HG02970 (cell line): ENCODE results near the gene MEGF6.

Experiments used
- ATAC-seq: cut with Tn5 transposase; IDR thresholded peaks from one replicate; pipeline ENCODE4 v1.9.1; 2021; ENCODE audit warnings: mild to moderate bottlenecking, moderate library complexity, moderate number of reproducible peaks; ENCODE audit not compliant: unreplicated experiment, low FRiP score

MEGF6 gene

GRCh38 chr1:3464649-3465025, 146.7 kb downstream of the MEGF6 start:
- ATAC-seq: no peak

DNA sequence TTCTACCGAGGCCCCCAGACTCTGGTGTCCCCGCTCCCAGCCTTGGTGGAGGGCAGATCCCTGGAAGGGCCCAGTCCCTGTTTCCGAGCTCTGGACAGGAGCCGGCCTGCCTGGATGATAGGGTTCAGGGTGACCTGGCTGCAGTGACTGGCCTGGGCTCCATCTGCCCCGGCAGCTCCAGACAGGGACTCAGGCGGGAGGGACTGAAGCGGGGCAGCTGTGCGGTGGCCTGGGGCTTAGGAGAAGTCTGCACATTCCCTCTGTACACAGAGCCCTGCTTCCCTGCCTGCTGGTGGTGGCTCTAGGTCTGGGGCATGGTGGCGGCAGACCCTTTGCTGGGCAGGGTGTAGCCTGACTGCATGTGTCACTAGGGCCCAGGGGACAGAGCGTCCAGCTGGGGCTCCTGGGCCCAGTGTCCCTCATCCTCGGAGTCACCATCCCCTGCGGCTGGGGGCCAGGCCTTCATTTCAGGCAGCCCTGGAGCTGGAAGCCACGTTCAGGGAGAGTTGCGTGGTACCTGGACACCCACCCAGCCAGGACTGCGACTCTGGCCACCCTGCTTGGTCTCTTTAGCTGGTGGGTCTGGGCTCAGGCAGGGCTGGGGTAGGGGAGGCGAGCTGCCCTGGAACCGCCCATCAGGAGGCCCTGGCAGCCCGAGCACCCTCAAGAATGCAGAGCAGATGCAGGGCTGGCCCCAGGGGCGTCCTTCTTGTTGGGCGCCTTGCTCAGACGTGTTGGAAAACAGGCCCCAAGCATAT, 147.2 kb downstream of the MEGF6 start:
- no peak for ATAC-seq

- no peak for ATAC-seq
Observed at GRCh38 chr1:3463408-3463863, 147.9 kb downstream of the MEGF6 start.

DNA sequence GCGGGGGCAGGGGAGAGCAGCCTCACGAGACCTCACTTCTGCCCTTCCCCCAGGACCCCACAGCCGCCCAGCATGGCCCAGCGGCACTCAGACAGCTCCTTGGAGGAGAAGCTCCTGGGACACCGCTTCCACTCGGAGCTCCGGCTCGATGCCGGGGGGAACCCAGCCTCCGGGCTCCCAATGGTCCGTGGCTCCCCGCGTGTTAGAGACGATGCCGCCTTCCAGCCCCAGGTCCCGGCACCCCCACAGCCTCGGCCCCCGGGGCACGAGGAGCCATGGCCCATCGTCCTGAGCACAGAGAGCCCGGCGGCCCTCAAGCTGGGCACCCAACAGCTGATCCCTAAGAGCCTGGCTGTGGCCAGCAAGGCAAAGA, 148.3 kb downstream of the MEGF6 start:
- no peak for ATAC-seq

DNA sequence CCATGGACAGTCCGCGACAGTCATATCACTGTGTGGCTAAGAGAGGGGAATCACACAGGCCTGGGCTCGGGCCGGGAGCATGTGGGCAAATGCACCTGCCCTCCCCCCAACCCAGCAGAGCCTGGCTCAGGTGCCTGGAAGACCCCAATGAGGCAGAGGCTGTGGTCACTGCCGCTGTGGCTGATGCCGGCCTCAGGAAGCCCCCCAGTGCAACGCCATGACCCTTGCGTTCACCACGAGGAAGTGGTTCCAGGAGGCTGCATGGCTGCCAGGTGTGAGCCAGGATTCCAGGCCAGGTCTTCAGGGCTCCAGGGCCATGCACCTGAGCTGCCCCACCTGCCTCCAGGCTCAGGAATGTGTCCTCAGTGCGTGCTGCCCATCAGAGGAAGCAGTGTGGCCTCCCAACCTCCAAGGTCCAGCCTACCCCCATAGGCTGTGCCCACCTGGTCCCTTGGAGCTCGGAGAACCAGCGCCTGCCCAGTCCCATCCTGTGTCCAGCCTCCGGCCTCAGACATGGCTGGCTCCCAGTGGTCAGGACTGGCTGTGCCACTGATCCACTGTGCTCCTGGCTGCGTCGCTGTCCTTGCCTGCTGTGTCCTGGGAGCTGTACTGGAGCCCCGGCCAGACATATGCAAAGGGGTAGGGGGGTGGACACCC, 148.8 kb downstream of the MEGF6 start:
- no peak for ATAC-seq

- no peak for ATAC-seq
Observed at GRCh38 chr1:3461934-3462275, 149.4 kb downstream of the MEGF6 start.

DNA sequence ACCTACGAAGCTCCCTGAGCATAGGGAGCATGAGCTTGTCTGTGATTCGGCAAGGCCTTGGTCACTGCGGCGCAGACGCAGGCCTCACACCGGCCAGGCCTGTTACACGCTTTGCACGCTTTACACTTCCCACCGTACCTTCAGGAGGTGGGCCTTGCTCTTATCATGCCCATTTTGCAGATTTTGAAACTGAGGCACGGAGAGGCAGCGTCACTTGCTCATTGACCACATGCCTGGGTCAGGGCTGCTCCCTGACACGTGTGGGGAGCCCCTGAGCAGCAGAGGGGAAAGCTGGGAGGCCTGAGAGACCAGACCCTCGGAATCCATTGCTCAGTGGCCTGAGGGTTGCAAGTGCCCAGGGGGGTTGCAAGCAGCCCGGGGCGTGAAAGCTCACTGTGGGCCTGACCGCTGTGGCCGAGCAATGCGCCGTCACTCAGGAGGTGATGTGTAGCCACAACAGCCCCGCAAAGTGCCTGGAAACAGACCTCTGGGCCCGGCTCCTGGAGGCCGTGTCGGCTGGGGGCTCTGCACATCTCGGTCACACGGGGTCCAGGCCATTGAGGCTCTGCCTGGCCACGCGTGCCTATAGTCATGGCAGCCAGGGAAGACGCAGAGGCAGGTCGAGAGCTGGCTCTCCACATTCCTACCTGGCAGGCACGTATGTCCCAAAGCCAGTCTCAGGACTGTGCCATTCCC, 149.9 kb downstream of the MEGF6 start:
- ATAC-seq: no peak

- no peak for ATAC-seq
Observed at GRCh38 chr1:3460672-3461131, 150.6 kb downstream of the MEGF6 start.

DNA sequence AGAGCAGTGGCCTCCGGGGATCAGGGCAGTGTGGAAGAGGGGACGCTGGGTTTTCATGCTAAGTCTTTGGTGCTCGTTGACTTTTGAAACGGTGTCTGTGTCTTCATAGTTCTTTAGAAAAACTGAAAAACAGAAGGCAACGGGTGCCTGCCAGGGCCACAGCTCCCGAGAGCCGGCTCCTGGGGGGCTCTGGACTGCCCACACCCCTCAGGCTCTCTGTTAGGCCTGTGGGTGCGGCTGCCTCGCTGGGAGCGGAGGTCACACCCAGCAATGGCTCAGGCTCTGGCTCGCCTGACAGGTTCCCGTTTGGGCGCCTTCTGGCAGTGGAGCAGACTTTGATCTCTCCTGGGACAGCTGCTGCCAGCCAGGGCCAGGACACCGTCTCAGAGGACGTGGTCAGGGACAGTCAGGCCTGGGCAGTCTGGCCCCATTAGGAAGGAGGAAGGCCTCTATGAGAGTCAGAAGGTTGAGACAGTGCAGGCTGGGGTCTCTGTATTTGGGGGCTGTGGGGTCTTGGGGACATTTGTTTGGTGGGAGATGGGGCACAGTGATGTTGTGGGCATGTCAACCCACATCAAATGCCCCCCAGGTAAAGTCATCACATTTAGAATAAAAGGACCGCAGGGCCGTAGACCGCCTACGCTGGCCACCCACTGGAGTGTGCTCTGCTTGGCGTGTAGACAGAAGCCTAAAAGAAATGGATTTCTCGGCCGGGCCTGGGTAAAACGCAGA, 151.2 kb downstream of the MEGF6 start:
- ATAC-seq: no peak

DNA sequence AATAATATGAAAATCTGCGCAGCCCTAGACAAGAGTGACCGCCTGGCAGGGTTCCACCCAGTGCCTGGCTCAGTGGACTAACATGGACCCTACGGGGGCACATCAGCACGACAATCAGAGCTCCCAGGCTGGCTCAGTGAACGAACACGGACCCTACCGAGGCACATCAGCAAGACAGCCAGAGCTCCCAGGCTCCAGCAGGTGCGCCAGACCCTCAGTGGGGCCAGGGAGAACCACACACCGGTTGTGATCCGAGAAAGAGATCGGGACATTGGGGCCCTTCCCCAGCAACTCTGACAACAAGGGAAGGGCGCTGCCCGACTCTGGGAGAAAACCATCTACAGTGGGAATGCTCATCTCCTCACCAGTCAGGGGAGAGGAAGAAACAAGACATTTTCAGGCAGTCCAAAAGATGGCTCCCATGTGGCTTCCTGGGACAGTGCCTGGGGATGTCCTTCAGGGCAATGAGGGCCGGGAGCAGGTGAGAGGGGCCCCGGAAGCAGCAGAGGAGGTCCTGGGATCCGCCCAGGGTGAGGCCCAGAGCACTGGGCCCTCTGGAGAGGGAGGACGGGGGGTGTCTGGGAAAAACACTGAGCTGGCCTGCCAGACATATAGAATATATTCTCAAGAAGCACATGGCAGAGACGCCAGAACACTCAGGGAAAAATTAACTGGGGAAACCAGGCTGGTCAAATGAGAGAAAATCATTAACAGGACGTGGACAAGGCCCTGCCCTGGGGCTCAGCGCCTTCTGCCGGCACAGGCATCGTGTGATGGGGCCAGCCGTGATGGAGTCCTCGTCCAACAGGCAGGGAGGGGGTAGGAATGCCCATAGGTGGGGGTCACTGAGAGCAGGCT, 152.0 kb downstream of the MEGF6 start:
- ATAC-seq: no peak

DNA sequence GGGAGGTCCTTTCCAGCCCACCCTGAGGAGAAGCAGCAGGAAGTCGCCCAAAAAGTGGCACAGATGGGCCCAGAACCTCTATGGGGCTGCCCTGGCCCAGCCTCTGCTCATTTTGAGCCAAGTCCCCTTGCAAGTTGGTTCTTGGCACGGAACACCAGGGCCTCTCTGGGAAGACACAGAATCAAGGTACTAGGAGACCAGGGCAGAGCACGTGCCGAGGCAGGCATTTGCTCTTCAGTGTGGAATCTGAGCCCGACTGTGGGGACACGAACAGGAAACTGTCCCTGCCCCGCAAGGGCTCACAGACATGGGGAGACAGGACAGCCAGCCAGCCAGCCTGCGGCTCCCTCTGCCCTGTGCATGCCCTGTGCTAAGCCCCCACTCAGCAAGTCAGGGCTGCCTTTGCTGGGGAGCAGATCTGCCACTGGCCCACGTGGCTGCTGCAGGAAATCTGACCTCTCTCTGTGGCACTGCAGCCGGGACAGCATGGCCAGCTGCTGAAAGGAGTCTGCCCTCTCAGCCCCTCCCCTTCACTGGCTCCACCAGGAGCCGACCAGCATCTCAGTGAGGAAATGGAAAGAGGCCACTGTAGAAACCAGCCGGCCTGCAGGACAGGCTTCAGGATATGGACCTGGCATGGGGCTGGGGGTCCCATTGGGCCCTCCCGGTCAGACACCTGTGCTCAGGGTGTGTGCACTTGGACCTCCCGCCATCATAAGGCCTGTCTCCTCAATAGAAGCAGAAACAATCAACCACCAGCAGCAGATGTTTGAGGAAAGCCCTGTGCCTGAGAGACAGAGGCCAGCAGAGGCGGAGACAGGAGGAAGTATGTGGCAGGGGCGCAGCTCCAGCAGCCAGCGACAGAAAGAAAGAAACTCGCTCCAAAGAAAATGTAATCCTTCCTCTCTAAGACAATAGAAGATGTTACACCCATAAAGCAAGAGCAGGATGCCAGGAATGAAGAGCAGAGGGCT, 153.1 kb downstream of the MEGF6 start:
- ATAC-seq: no peak

DNA sequence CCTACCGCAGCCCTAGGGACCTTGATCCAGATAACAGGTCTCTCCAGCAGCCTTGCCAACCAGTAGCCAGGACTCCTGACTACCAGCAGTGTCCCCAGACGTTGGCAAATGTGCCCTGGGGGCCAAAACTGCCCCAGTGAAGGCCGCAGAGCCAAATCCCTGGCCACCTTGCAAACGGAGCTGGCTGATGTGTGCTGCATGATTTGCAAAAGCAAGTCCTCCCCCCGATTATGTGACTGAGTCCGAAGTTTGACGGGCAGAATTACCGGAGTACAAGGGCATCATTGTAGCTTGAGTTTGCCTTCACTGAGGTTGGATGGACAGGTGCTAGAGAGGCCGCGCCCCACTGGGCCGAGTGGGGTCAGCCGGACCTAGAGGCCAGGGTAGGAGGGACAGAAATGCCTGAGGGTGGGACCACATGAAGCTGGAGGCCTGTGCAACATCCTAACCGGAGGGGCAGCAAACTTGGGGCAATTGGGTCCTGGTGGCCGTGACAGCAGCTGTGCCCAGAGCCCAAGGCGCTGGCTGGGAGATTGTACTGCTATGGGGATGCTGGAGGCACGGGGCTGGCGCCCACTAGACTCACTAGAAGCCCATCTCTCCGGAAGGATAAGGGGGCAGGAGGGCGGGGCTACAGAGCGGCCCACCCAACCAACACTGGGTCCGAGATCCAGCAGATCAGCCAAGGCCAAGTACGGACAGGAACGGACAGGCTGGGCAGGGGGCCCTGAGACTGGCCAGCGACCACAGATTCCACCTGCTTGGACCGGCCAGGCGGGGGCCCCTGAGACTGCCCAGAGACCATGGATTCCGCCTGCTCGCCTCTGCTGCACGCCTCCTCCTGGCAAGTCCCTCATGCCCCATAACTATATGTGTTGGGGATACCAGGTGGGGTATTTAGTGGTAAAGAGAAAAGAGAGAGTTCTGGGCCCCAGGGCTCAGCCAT, 154.1 kb downstream of the MEGF6 start:
- no peak for ATAC-seq

GRCh38 chr1:3456449-3456963, 154.8 kb downstream of the MEGF6 start:
- no peak for ATAC-seq

DNA sequence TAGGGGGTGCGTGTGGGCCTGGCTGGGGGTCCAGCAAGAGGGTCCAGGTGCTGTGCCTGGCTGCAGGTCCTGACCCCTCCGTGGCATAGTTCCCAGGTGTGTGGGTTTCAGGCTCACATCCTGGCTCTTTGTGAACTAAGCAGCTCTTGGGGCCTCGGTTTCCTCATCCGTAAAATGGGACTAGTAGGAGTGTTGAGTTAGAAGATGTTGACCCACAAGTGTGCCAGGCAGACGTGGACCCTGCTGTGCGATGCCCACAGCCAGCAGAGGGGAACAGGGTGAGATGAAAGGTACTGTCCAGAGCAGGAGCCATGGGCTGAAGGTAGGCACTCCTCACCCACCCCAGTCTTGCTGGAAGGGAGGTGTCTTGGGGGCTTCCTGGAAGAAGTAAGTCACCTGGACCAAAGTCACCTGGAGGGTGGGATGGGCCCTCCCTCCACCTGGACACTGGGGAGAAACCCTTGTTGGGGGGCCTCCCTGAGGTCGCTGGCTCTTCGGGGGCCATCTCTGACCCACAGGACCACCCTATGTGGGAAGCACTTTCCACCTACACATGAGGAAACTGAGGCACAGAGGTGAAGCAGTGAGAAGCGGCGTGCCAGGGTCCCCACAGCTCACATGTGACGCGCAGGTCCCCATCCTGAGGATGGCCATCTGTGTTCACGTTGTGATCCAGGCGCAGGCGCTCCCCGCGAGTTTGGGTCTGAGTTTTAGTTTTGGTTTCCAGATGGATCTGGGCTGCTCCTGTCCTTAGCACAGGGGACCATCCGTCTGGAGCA, 155.4 kb downstream of the MEGF6 start:
- no peak for ATAC-seq

DNA sequence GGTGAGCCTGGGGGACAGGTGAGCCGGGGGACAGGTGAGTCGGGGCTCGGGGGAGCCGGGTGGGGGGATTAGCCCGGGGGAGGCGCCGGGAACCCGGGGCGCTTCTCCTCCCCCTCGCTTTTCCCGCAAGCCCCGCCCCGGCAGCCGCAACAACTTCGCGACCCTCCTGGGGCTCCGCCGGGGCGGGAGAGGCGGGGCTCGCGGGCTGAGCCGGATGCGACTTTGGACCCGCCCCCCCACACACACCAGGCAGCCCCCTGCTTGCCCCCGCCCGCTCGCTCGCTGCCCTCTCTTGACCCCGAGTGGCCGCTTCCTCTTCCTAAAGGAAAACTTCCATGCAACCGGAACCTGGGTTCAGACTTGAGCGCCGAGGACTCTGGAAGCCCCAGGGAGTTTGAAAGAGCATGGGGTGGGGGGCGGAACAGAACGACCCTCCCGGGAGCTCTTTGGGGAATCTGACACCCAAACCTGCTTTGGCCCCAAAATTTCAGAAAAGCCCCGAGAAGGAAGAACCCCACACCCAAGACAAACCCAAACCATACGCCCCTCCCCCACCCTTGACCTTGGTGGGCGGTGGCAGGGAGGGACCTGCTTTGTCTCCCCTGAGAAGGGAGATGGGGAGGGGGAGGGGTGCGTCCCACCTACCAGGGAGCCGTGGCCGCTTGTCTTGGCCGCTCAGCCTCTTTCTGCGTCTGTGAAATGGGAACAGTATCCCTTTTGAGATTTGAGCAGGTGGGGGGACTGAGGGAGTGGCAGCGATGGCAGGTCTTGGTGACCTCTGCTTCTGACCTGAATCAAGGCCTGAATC, 156.3 kb downstream of the MEGF6 start:
- no peak for ATAC-seq
